Right lobe of liver (tissue), 6 donors: Measurements from ENCODE around the gene DNAH17. TPM values are rescaled to one million over a fixed set of nuclear protein-coding genes. Genes with fewer than 3 reads are reported as not detected.
A peak's percentile ranks its signal among the peaks of the same experiment; 100 is the strongest.

ENCODE experiments used
- ATAC-seq, 4 donors: fragments of 200-7000 bp; cut with Tn5 transposase; one replicate each; pipeline ENCODE4 v1.9.1; 2020; ENCODE audit warnings: mild to moderate bottlenecking in 4 of 4, moderate library complexity in 4 of 4
- DNase-seq, 3 donors: peaks; one replicate each; pipeline ENCODE4 v3.0.0-alpha.2; 2020
- H3K27ac ChIP-seq, 3 donors: fragments of 200-600 bp; one replicate each; pipeline ENCODE4 v1.8.0; 2022
- H3K27me3 ChIP-seq, 2 donors: fragments of 200-600 bp; one replicate each; pipeline ENCODE4 v1.8.0; 2022
- H3K36me3 ChIP-seq, 4 donors: fragments of 200-600 bp; sonication (generic) in 1 of 4; one replicate each; pipeline versions ENCODE4 v1.5.1 to v1.8.0; 2017 to 2022; ENCODE audit warnings: control low read depth in 1 of 4
- H3K4me1 ChIP-seq, 4 donors: fragments of 200-600 bp; sonication (generic) in 1 of 4; one replicate each; pipeline versions ENCODE4 v1.5.1 to v1.8.0; 2017 to 2022; ENCODE audit warnings: control low read depth in 1 of 4
- H3K4me3 ChIP-seq, 3 donors: fragments of 200-600 bp; one replicate each; pipeline ENCODE4 v1.8.0; 2022
- H3K9me3 ChIP-seq, 4 donors: fragments of 200-600 bp; sonication (generic) in 1 of 4; one replicate each; pipeline versions ENCODE4 v1.5.1 to v1.8.0; 2017 to 2022; ENCODE audit warnings: control low read depth in 1 of 4
- POLR2A ChIP-seq: fragments of 450-650 bp; IDR thresholded peaks from one replicate; pipeline ENCODE4 v1.6.1; 2017; ENCODE audit warnings: antibody characterized with exemption, mild to moderate bottlenecking
- WGBS: methylation state at CpG from one replicate; pipeline ENCODE4 v1.1.6; 2018; ENCODE audit warnings: low coverage, low lambda C conversion rate; ENCODE audit not compliant: insufficient coverage; ENCODE audit errors: missing lambda C conversion rate; 5-methylcytosine and 5-hydroxymethylcytosine counted together
- intact Hi-C, 2 donors: fragments of 100-400 bp; cut with DNase I; formaldehyde crosslinking; loops; one replicate each; pipeline versions ENCODE4 v1.11.2 to v1.14.1; 2022
- total RNA-seq, 6 experiments: library from RNA; depleted of rRNA in 2 of 6; stranded (reverse); fragments of >200 nt in 2 of 6; fragmentation: NEBNext Ultra II Directional in 3 of 6; extraction: Animal tissue kit (Norgen Biotek cat#: 25700) in 3 of 6; gene quantifications; one replicate each; pipeline versions ENCODE4 v1.1.0 to v1.2.4, GENCODE V29; 2016 to 2023
- TF ChIP-seq, protein P1 (sequence below), 4 donors: fragments of 200-600 bp in 3 of 4; fragments of 450-650 bp in 1 of 4; IDR thresholded peaks; one replicate each; pipeline versions ENCODE4 v1.5.1 to v1.8.0; 2016 to 2022; ENCODE audit warnings: antibody characterized with exemption in 4 of 4, mild to moderate bottlenecking in 2 of 4
- donor health status: DM: no; HTN: yes; CAD: no.
- donor health status: DM: no; HTN: no; CAD: no.
- donor health status: DM: no; HTN: no; CAD: no.
- donor health status: DM: no; HTN: yes; CAD: no.
- donor health status: DM: no; HTN: yes; CAD: no.

Gene DNAH17
- total RNA-seq, 6 experiments from 2014 or later, result 0.04 TPM; not detected in 5

DNA sequence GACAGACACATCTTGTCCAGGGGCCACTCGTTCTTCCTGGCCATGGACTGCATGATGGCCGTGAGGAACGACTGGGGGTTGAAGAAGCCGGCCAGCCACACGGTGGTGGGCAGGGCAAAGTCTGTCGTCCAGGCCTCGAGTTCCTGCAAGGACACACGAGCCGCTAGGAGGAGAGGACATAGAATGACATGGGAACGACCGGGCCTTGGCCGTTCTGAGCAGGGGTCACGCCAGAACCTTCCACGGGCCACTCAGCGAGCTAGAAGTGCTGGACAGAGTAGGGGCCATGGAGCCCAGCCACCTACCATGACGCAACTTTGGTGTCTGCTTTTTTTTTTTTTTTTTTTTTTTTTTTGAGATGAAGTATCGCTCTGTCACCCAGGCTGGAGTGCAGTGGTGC is 151.8 kb downstream of the DNAH17 start:
- Histone ChIP-seq H3K36me3 (peaks cover 0 to 16% (median 5%) of the 10 kb centered on the region in 4 donors), H3K27ac (no peak overlapping the region), H3K4me3 (no peak overlapping the region), H3K9me3 (no peaks in the 10 kb centered on the region), H3K27me3 (no peaks in the 10 kb centered on the region), H3K4me1 (peaks cover 0 to 8% (median 0%) of the 10 kb centered on the region in 4 donors)
- no peak for DNase-seq
- peak in 1 of 4 donors; percentile 33 for ATAC-seq
- intact Hi-C loops, result loop anchor here in 1 of 2 donors (10.0 kb wide), 1 partner anchor 141 kb away; no protein-coding TSS in a partner anchor
- no peak for TF ChIP-seq POLR2A
- TF ChIP-seq, protein P1, sequence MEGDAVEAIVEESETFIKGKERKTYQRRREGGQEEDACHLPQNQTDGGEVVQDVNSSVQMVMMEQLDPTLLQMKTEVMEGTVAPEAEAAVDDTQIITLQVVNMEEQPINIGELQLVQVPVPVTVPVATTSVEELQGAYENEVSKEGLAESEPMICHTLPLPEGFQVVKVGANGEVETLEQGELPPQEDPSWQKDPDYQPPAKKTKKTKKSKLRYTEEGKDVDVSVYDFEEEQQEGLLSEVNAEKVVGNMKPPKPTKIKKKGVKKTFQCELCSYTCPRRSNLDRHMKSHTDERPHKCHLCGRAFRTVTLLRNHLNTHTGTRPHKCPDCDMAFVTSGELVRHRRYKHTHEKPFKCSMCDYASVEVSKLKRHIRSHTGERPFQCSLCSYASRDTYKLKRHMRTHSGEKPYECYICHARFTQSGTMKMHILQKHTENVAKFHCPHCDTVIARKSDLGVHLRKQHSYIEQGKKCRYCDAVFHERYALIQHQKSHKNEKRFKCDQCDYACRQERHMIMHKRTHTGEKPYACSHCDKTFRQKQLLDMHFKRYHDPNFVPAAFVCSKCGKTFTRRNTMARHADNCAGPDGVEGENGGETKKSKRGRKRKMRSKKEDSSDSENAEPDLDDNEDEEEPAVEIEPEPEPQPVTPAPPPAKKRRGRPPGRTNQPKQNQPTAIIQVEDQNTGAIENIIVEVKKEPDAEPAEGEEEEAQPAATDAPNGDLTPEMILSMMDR (IDR thresholded peaks at IDR 0.05), result no peak
- WGBS, result 65% methylated on average over 5 of the region's 17 CpGs

DNA sequence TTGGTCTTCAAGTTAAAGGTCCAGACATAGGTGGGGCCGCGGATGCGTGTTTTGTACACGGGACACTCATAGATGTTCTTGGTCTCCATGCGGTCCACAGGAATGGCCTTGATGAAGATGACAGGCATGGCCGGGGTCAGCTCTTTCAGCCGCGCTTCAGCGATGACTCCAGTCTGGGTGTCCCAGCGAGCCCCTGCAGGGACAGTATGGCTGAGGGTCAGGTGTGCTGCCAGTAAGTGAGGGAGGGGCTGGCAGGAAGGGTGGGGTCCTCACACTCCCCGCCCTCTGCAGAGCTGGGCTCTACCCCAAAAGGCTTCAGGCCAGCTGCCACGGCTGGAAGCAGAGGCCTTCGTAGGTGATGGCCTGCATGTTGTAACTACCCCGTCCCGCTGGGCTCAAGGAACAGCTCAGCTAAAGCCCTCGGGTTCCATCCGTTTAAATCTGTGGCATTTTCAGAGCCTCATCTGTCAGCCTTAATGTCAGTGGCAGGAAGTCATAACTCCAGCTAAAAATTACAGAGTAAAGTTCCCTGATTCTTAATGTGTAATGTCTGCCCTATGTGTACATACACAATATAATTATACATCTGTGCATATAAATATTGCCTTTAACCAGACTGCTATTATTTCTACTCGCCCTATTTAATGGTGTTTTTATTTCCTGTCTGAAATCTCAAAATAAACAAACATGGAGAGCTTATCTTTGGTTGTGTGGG is 153.1 kb downstream of the DNAH17 start:
- no peak for TF ChIP-seq POLR2A
- TF ChIP-seq, protein P1 (IDR thresholded peaks at IDR 0.05), result no peak
- Histone ChIP-seq H3K27ac (no peak overlapping the region), H3K36me3 (peaks cover 5 to 26% (median 6%) of the 10 kb centered on the region in 4 donors), H3K4me1 (peaks cover 0 to 8% (median 0%) of the 10 kb centered on the region in 4 donors), H3K9me3 (no peaks in the 10 kb centered on the region), H3K27me3 (no peaks in the 10 kb centered on the region), H3K4me3 (no peak overlapping the region)
- intact Hi-C loops, result loop anchor here (2.0 to 10.0 kb wide), 5 partner anchors 57 to 173 kb away; partner anchors contain the start of gene SOCS3 (in 1 of the 2)
- DNase-seq (no peak), ATAC-seq (no peak)
- 85% methylated on average over 13 of the region's 18 CpGs for WGBS

DNA sequence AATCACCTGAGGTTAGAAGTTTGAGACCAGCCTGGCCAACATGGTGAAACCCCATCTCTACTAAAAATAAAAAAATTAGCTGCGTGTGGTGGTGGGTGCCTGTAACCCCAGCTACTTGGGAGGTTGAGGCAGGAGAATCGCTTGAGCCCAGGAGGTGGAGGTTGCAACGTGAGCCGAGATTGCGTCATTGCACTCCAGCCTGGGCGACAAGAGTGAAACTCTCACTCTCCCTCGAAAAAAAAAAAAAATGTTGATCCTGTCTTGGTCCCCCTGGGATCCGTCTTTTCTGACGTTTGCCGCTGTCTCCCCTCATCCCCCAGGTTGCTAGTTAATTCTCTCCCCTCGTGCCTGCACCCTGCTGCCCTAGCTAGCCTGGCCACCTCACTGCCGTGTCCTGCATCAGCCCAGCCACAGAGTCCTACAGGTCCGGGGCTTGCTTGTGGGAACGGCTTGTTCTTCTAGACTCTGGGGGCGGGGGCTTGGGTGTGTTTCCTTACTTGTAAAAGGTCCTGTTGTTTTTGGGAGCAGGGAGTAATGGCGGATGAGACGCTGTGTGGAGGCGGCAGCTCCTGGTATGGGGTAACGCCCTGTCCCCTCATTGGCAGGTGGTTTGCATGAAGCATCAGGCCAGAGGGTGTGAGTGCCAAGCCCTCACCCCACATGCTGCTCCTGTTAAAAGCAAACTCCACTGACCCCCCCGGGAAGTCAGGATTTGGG is 154.2 kb downstream of the DNAH17 start:
- DNase-seq, result no peak
- H3K4me1 ChIP-seq, result peaks cover 0 to 14% (median 0%) of the 10 kb centered on the region in 4 donors

DNA sequence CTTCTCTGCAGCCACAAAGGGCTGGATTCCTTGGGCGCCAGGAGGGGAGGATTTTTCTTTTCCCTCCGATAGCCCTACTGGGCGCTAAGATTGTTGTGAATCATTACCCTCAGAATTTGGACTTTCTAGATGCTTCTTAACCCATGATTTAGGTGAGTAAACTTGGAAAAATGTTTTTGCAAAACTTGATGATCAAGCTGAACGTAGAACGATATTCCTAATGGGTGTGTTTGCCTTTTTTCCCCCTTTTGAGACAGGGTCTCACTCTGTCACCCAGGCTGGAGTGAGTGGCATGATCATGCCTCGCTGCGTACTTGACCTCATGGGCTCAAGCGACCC is 155.0 kb downstream of the DNAH17 start:
- peaks cover 4 to 26% (median 5%) of the 10 kb centered on the region in 4 donors for H3K36me3 ChIP-seq

More for the DNA sequence above, 154.2 kb downstream of the DNAH17 start:
- TF ChIP-seq POLR2A, result no peak
- TF ChIP-seq, protein P1 (IDR thresholded peaks at IDR 0.05), result no peak
- H3K9me3 ChIP-seq, result no peaks in the 10 kb centered on the region
- WGBS, result 76% methylated on average over 17 of the region's 20 CpGs
- H3K4me3 ChIP-seq, result no peak overlapping the region
- H3K27ac ChIP-seq, result no peak overlapping the region
- ATAC-seq, result no peak
- intact Hi-C loops, result loop anchor here (2.0 to 10.0 kb wide), 5 partner anchors 56 to 172 kb away; partner anchors contain the start of gene SOCS3 (in 1 of the 2)
- H3K27me3 ChIP-seq, result no peaks in the 10 kb centered on the region
- peaks cover 5 to 26% (median 5%) of the 10 kb centered on the region in 4 donors for H3K36me3 ChIP-seq

More for the DNA sequence above, 155.0 kb downstream of the DNAH17 start:
- H3K27ac ChIP-seq, result no peak overlapping the region
- WGBS, result 64% methylated on average over 8 of the region's 8 CpGs
- intact Hi-C loops, result loop anchor here (2.0 to 10.0 kb wide), 5 partner anchors 55 to 171 kb away; partner anchors contain the start of gene SOCS3 (in 1 of the 2)
- ATAC-seq (no peak), DNase-seq (no peak)
- H3K9me3 ChIP-seq, result no peaks in the 10 kb centered on the region
- no peaks in the 10 kb centered on the region for H3K27me3 ChIP-seq
- no peak for TF ChIP-seq POLR2A
- TF ChIP-seq, protein P1 (IDR thresholded peaks at IDR 0.05), result no peak
- no peak overlapping the region for H3K4me3 ChIP-seq
- H3K4me1 ChIP-seq, result peaks cover 0 to 14% (median 0%) of the 10 kb centered on the region in 4 donors
